ENCODE measurements around the gene BARHL2.
A peak's percentile ranks its signal among the peaks of the same experiment; 100 is the strongest.

The BARHL2 gene

DNA sequence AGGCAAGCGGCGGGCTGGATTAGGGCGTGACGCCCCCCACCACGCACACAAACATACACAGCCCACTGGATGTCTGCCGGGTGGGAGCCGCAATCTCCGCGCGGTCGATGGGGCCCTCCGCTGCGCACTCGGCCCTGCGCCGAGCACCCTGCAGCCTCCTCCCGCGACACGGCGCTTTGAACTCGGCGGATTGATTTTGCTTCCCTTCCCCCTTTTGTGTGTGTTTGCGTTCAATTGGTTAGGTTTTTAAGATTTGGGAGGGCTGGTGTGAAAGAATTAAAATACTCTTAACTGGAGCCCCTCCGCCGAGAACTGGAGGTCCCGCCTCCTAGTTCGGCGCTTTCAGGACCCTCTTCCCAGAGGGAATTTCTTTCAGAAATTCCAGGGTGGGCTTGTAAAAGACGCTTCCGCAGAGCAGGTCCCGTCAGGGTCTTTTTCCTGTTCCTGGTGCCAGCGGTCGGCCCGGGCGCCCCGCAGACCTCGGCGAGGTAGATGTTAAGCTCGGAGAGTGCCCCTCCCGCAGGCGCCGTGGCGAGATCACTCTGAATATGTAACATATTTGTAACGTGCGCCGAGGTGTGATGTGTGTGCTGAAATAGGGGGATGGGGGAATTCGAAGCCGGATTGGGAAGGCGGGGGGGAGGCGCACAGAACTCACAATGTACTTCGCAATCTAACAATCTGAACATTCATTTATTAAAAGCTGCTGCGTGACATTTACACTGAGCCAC lies 8.0 kb upstream of the BARHL2 start:
- DNase-seq (ENCODE audit: insufficient read length, low spot score) (no peak), FAIRE-seq (no peak)
- no peak for TF ChIP-seq CTCF (IDR thresholded peaks at IDR 0.05; ENCODE audit: insufficient read depth, missing control alignments)

GRCh38 chr1:90724361-90724760 lies 7.3 kb upstream of the BARHL2 start:
- TF ChIP-seq CTCF (IDR thresholded peaks at IDR 0.05; ENCODE audit: insufficient read depth, missing control alignments) = no peak
- FAIRE-seq (no peak), DNase-seq (ENCODE audit: insufficient read length, low spot score) (no peak)

GRCh38 chr1:90723590-90724108 lies 6.5 kb upstream of the BARHL2 start:
- FAIRE-seq = no peak
- DNase-seq (ENCODE audit: insufficient read length, low spot score) = no peak
- peak; percentile 16 for TF ChIP-seq CTCF (IDR thresholded peaks at IDR 0.05; ENCODE audit: insufficient read depth, missing control alignments)

- TF ChIP-seq CTCF (IDR thresholded peaks at IDR 0.05; ENCODE audit: insufficient read depth, missing control alignments) = no peak
- no peak for DNase-seq (ENCODE audit: insufficient read length, low spot score)
- FAIRE-seq = no peak
Measured at GRCh38 chr1:90722874-90723589, 5.9 kb upstream of the BARHL2 start.

DNA sequence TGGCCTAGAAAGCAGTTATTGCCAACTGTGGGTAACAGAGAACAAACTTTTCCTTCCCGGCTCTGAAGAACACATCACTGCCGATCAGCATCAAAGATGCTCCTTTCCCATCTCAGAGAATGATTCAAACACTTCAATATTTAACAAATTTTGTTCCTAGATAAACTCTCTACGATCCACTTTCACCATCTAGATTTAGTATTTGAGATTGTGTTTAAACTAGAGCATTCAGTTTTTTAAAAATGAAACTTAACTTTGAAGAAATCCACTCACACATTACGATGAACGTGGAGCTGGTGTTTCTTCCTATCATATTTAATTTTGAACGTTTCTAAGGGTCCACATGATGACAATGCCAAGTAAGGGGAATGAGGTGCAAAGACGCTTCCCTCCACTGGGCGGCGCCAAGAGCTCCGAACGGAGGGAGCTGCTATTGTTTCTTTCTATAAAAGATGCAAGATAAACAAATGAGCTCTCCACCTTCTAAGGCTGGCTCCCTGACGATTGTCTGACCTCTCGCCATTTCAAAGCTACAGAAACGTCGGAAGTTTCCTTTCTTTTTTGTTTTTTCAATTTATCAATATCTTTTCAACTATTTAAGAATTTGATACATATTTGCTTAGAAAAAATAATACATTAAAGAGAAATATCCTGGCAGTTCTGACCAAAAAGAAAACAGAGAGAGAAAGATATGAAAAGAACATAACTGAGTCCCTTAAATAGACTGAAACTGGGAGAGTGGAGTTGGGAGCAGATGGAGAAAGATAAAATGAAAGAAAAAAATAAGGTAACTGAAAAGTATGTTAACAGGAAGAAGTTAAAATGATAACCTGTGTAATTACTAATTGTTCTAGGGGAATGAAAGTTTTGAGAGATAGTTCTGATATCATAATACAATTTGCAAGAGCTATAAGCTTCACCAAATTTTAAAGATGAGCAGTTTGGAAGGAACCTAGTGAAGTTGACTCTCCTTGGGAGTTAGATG lies 4.4 kb upstream of the BARHL2 start:
- TF ChIP-seq CTCF (IDR thresholded peaks at IDR 0.05; ENCODE audit: insufficient read depth, missing control alignments) = peak; percentile 86
- peak; percentile 61 for DNase-seq (ENCODE audit: insufficient read length, low spot score)
- peak; percentile 76 for FAIRE-seq

- TF ChIP-seq CTCF (IDR thresholded peaks at IDR 0.05; ENCODE audit: insufficient read depth, missing control alignments) = no peak
- DNase-seq (ENCODE audit: insufficient read length, low spot score) = no peak
- no peak for FAIRE-seq
Measured at GRCh38 chr1:90720145-90720636, 3.1 kb upstream of the BARHL2 start.
